HG02870 (cell line): ENCODE data around the gene DMGDH.
A peak's percentile ranks its signal among the peaks of the same experiment; 100 is the strongest.
"Not testable (repeated sequence)": the region's sequence is repeated elsewhere in the genome, so short reads cannot be mapped to it uniquely, and the experiment has no call there.

Experiments used
- ATAC-seq: cut with Tn5 transposase; IDR thresholded peaks from one replicate; pipeline ENCODE4 v1.9.1; 2021; ENCODE audit warnings: mild to moderate bottlenecking, moderate library complexity; ENCODE audit not compliant: unreplicated experiment

DMGDH gene

GRCh38 chr5:79020861-79021561 is 48.5 kb downstream of the DMGDH start:
- no peak for ATAC-seq

- ATAC-seq: no peak
These were observed 54.8 kb downstream of the DMGDH start for GRCh38 chr5:79014631-79015030.

- no peak for ATAC-seq
These were observed 57.6 kb downstream of the DMGDH start for GRCh38 chr5:79011869-79012268.

- no peak for ATAC-seq
These were observed 58.1 kb downstream of the DMGDH start for GRCh38 chr5:79011219-79011836.

GRCh38 chr5:79008362-79008761 is 61.1 kb downstream of the DMGDH start:
- no peak for ATAC-seq

- no peak for ATAC-seq
These were observed 61.6 kb downstream of the DMGDH start for GRCh38 chr5:79007872-79008271.

GRCh38 chr5:79005936-79006631 is 63.4 kb downstream of the DMGDH start:
- no peak for ATAC-seq

GRCh38 chr5:79005151-79005550 is 64.3 kb downstream of the DMGDH start:
- no peak for ATAC-seq

- no peak for ATAC-seq
These were observed 67.1 kb downstream of the DMGDH start for GRCh38 chr5:79002374-79002773.

GRCh38 chr5:79001471-79001870 is 68.0 kb downstream of the DMGDH start:
- ATAC-seq: no peak

GRCh38 chr5:78997090-78997489 is 72.4 kb downstream of the DMGDH start:
- no peak for ATAC-seq

- ATAC-seq: no peak
These were observed 73.9 kb downstream of the DMGDH start for GRCh38 chr5:78995521-78996007.

GRCh38 chr5:78993165-78993564 is 76.3 kb downstream of the DMGDH start:
- ATAC-seq: no peak

- no peak for ATAC-seq
These were observed 77.3 kb downstream of the DMGDH start for GRCh38 chr5:78992146-78992545.

GRCh38 chr5:78989080-78989479 is 80.4 kb downstream of the DMGDH start:
- ATAC-seq: no peak

- peak; percentile 69 for ATAC-seq
These were observed 83.7 kb downstream of the DMGDH start for GRCh38 chr5:78985725-78986223.

- ATAC-seq: peak; percentile 46
These were observed 84.3 kb downstream of the DMGDH start, which contains the start of gene ARSB for GRCh38 chr5:78985116-78985724. TSS of gene ARSB (minus strand) at chr5:78985310. CDS start at chr5:78985248, 62 bp downstream.

- ATAC-seq: peak; percentile 35
These were observed 84.9 kb downstream of the DMGDH start for GRCh38 chr5:78984439-78985115.

- no peak for ATAC-seq
These were observed 85.7 kb downstream of the DMGDH start for GRCh38 chr5:78983601-78984438.

GRCh38 chr5:78983194-78983593 is 86.3 kb downstream of the DMGDH start:
- not testable (repeated sequence) for ATAC-seq
